Measurements from ENCODE around the gene LCN15. TPM values are rescaled to one million over a fixed set of nuclear protein-coding genes. Genes with fewer than 3 reads are reported as not detected.
A peak's percentile ranks its signal among the peaks of the same experiment; 100 is the strongest.
"Not testable (repeated sequence)": the region's sequence is repeated elsewhere in the genome, so short reads cannot be mapped to it uniquely, and the experiment has no call there.

LCN15 gene
- total RNA-seq, 2 donors from 2014 or later: 0.63 to 1.4 TPM

DNA sequence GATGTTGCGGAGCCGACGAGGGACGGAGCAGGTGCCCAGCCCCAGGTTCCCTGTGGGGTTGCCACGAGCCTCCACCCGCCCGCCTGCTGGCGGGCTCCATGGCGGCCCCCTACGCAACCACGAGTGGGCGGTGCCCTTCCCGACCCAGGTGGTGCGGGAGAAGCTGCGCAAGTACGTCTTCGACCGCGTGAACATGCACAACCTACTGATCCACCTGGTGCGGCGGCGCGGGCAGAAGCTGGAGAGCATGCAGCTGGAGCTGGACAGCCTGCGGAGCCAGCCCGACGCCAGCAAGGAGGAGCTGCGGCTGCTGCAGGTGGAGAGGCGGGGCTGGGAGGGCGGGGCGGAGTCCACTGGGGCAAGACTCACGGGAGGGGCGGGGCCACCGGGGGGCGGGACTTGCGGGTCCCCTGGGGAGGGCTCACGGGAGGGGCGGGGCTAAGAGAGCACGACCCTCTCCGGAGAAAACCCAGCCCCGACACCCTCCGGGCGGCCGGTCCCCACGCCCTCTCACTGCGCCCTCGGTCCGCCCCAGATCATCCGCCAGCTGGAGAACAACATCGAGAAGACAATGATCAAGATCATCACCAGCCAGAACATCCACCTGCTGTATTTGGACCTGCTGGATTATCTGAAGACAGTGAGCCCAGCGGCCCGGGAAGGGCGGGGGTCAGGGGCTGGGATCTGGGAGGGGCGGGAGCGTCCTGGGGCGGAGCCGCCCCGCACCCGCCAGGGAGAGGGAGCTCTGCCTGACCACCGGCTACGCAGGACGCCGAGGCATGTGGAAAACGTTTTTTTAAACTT, 35.7 kb upstream of the LCN15 start:
- no peak for DNase-seq (ENCODE audit: low spot score)
- no peaks in the 10 kb centered on the region for H3K36me3 ChIP-seq
- H3K27me3 ChIP-seq: peaks cover 0 to 7% of the 10 kb centered on the region in 2 donors
- no peaks in the 10 kb centered on the region for H3K9me3 ChIP-seq
- peaks cover 0 to 56% of the 10 kb centered on the region in 2 donors for H3K4me1 ChIP-seq
- peak overlapping the region; percentile 42 to 48 for H3K4me3 ChIP-seq
- TF ChIP-seq, protein P1, sequence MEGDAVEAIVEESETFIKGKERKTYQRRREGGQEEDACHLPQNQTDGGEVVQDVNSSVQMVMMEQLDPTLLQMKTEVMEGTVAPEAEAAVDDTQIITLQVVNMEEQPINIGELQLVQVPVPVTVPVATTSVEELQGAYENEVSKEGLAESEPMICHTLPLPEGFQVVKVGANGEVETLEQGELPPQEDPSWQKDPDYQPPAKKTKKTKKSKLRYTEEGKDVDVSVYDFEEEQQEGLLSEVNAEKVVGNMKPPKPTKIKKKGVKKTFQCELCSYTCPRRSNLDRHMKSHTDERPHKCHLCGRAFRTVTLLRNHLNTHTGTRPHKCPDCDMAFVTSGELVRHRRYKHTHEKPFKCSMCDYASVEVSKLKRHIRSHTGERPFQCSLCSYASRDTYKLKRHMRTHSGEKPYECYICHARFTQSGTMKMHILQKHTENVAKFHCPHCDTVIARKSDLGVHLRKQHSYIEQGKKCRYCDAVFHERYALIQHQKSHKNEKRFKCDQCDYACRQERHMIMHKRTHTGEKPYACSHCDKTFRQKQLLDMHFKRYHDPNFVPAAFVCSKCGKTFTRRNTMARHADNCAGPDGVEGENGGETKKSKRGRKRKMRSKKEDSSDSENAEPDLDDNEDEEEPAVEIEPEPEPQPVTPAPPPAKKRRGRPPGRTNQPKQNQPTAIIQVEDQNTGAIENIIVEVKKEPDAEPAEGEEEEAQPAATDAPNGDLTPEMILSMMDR (IDR thresholded peaks at IDR 0.05): no peak
- peak overlapping the region; percentile 32 to 59 for H3K27ac ChIP-seq

DNA sequence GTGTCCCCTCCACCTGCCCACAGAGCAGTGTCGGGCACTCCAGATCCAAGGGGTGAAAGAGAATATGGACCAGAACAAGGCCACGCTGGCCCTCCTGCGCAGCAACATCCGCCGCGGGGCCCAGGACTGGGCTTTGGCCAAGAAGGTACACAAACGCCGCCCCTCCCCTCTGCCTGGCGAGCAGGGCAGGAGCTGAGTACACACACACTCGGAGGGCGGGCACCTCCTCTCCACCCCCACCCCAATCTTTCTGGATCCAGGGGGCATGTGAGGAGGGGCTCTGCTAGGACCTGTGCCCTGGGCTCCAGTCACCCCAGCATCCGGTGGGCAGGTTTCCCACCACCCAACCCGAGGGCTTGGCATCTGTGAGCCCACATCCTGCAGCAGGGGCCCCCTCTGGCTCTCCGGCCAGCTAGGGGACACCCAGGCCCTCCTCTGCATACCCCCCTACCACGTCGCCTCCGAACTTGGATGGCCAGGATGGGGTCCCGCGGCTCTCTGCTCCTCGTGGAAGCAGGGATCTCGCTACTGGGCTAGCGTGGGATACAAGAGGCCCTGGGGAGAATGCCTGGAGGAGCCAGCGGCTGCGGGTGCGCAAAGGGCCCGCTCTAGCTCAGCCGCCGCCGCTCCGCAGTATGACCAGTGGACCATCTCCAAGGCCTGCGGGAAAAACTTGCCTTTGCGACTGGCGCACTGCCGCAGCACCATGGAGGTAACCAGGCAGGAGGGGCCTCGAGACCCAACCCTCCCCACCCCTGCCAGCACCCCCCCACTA, 34.9 kb upstream of the LCN15 start:
- no peaks in the 10 kb centered on the region for H3K9me3 ChIP-seq
- H3K4me3 ChIP-seq: peak overlapping the region; percentile 42 to 48
- TF ChIP-seq, protein P1 (IDR thresholded peaks at IDR 0.05): no peak
- H3K27me3 ChIP-seq: peaks cover 0 to 7% of the 10 kb centered on the region in 2 donors
- no peak for DNase-seq (ENCODE audit: low spot score)
- peaks cover 0 to 56% of the 10 kb centered on the region in 2 donors for H3K4me1 ChIP-seq
- H3K27ac ChIP-seq: peak overlapping the region in 1 of 2 donors; percentile 32
- no peaks in the 10 kb centered on the region for H3K36me3 ChIP-seq

DNA sequence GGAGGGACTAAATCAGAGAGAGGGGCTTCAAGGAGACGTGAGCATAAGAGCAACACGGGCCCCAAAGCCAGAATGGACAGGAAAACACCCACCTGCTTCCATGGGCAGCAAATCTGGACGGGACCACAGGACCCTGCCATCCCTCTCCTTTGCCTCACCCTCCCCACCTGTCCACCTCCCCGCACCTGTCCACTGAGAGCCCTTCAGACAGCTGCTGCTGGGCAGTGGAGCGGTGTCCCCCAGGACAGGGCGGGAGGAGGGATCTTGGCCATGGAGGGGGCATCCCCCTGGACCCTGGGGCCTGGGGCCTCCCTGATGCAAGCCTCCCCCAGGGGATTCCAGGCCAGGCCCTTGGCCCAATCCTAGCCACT, 34.4 kb upstream of the LCN15 start:
- Histone ChIP-seq H3K36me3 (no peaks in the 10 kb centered on the region), H3K9me3 (no peaks in the 10 kb centered on the region), H3K4me1 (peaks cover 0 to 56% of the 10 kb centered on the region in 2 donors), H3K27ac (peak overlapping the region in 1 of 2 donors; percentile 10), H3K4me3 (no peak overlapping the region), H3K27me3 (peaks cover 0 to 7% of the 10 kb centered on the region in 2 donors)
- DNase-seq (ENCODE audit: low spot score): no peak
- TF ChIP-seq, protein P1 (IDR thresholded peaks at IDR 0.05): no peak

DNA sequence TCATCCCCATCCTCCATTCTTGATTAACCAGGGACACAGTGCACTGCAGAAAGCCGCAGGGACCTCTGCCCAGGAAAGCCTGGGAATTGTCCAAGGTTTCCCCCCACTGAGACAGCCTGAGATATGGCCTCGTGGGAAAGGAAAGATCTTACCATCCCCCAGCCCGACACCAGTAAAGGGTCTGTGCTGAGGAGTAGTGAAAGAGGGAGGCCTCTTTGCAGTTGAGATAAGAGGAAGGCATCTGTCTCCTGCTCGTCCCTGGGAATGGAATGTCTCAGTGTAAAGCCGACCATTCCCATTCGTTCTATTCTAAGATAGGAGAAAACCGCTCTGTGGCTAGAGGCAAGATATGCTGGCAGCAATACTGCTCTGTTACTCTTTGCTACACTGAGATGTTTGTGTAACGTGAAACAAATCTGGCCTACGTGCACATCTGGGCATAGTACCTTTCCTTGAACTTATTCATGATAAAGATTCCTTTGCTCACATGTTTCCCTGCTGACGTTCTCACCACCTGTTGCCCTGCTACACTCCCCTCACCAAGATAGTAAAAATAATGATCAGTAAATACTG, 32.5 kb upstream of the LCN15 start:
- not testable (repeated sequence) for H3K36me3 ChIP-seq; DNase-seq (ENCODE audit: low spot score); H3K9me3 ChIP-seq; H3K4me3 ChIP-seq; H3K27me3 ChIP-seq
- Histone ChIP-seq H3K27ac (peak overlapping the region; percentile 6 to 53), H3K4me1 (peaks cover 0 to 67% of the 10 kb centered on the region in 2 donors)

DNA sequence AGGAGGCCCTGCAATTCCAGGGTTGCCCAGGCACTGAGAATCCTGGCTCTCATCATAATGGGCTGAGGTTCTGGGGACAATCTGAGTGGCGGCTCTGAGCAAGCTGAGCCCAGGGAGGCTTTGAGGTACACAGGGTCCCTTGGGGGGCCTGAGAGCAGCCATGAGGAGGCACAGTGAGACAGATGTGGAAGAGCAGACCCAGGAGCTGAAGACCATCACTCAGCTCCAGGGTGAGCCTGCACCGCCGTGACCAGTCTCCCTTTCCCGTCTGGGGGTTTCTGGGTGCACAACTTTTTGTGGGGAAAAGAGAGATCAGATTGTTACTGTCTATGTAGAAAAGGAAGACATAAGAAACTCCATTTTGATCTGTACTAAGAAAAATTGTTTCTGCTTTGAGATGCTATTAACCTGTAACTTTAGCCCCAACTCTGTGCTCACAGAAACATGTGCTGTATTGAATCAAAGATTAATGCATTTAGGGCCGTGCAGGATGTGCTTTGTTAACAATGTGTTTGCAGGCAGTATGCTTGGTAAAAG, 32.0 kb upstream of the LCN15 start, which contains the start of gene CCDC183:
Gene CCDC183 (plus strand): TSS at position 101 of the 537 bp plus-strand sequence. CDS start 60 bp downstream, at position 161.
- H3K27ac ChIP-seq: peak within 1 kb of the TSS; percentile 6 to 53
- TF ChIP-seq, protein P1 (IDR thresholded peaks at IDR 0.05): no peak
- H3K4me3 ChIP-seq: no peak within 1 kb of the TSS
- H3K36me3 ChIP-seq: no peaks in the 10 kb centered on the region
- H3K9me3 ChIP-seq: no peaks in the 10 kb centered on the region
- no peak for DNase-seq (ENCODE audit: low spot score)
- peaks cover 0 to 69% of the 10 kb centered on the region in 2 donors for H3K4me1 ChIP-seq
- H3K27me3 ChIP-seq: peaks cover 0 to 7% of the 10 kb centered on the region in 2 donors

Data from right atrium auricular region (tissue), 2 donors.